Measurements from ENCODE around the gene EIF2AK2. TPM values are rescaled to one million over a fixed set of nuclear protein-coding genes. Genes with fewer than 3 reads are reported as not detected.

EIF2AK2 gene
- total and polyA plus RNA-seq, 10 donors = 4.0 to 48.2 (median 33.9) TPM

DNA sequence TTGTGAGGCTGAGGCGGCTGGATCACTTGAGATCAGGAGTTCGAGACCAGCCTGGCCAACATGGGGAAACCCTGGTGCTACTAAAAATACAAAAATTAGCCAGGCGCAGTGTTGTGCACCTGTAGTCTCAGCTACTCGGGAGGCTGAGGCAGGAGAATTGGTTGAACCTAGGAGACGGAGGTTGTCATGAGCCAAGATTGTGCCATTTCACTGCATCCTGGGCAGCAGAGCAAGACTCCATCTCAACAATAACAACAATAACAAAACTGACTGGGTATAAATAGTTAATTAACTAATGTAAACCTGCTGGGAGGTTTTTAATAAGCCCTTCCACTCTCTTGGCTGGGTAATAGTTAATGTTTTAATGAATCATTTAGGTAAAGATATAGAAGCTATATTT, 23.9 kb upstream of the EIF2AK2 start:
- no peak overlapping the region for H3K4me3 ChIP-seq
- H3K36me3 ChIP-seq = no peaks in the 10 kb centered on the region
- no peak overlapping the region for H3K27ac ChIP-seq
- H3K27me3 ChIP-seq (replicated peaks in 1 of 7) = no peaks in the 10 kb centered on the region
- no peaks in the 10 kb centered on the region for H3K4me1 ChIP-seq
- WGBS, 5 donors = 89 to 98% (median 89%) methylated on average over 5 of the region's 5 CpGs
- intact Hi-C loops (cut with DNase I; ENCODE audit: low total_unique reads) = no loop called here
- no peaks in the 10 kb centered on the region for H3K9me3 ChIP-seq
- DNase-seq = no peak
- TF ChIP-seq, protein P1, sequence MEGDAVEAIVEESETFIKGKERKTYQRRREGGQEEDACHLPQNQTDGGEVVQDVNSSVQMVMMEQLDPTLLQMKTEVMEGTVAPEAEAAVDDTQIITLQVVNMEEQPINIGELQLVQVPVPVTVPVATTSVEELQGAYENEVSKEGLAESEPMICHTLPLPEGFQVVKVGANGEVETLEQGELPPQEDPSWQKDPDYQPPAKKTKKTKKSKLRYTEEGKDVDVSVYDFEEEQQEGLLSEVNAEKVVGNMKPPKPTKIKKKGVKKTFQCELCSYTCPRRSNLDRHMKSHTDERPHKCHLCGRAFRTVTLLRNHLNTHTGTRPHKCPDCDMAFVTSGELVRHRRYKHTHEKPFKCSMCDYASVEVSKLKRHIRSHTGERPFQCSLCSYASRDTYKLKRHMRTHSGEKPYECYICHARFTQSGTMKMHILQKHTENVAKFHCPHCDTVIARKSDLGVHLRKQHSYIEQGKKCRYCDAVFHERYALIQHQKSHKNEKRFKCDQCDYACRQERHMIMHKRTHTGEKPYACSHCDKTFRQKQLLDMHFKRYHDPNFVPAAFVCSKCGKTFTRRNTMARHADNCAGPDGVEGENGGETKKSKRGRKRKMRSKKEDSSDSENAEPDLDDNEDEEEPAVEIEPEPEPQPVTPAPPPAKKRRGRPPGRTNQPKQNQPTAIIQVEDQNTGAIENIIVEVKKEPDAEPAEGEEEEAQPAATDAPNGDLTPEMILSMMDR (IDR thresholded peaks at IDR 0.05 in 8 of 11, conservative IDR thresholded peaks at IDR 0.05 in 3 of 11) = no peak
- TF ChIP-seq POLR2AphosphoS5 (IDR thresholded peaks at IDR 0.05) = no peak
- no peak for TF ChIP-seq POLR2A (IDR thresholded peaks at IDR 0.05)

DNA sequence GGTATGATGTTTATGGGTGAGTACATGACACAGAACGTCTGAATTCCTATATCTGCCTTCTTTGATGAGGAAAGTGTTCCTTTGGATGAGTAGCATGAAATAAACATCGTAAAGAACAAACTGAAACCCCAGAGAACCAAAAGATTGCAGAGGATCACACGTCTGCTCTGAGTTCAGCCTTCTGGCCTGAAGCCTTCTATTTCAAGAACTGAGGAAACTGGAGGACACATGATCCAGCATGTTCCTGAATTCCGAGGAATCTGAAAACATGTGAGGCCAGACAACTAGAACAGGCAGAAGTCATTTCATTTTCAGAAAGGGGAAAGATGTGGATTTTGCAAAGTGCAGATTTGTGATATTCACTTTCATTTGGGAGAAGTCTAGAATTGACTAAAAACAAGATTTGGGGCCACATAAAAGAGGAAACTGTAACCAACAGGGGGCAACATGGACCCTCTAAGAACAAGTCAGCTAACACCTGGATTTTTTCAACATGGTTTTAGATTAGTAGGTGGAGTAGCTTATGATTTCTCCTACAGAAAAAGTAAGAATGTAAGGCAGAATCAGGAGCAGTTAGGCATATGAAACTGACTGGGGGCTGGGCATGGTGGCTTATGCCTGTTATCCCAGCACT, 23.3 kb upstream of the EIF2AK2 start:
- Histone ChIP-seq H3K36me3 (no peaks in the 10 kb centered on the region), H3K27ac (no peak overlapping the region), H3K4me3 (no peak overlapping the region), H3K9me3 (no peaks in the 10 kb centered on the region), H3K27me3 (replicated peaks in 1 of 7) (no peaks in the 10 kb centered on the region), H3K4me1 (no peaks in the 10 kb centered on the region)
- DNase-seq = no peak
- intact Hi-C loops (cut with DNase I; ENCODE audit: low total_unique reads) = no loop called here
- 63 to 70% (median 68%) methylated on average over 4 of the region's 4 CpGs for WGBS, 5 donors
- no peak for TF ChIP-seq POLR2AphosphoS5 (IDR thresholded peaks at IDR 0.05)
- no peak for TF ChIP-seq POLR2A (IDR thresholded peaks at IDR 0.05)
- TF ChIP-seq, protein P1 (IDR thresholded peaks at IDR 0.05 in 8 of 11, conservative IDR thresholded peaks at IDR 0.05 in 3 of 11) = no peak

DNA sequence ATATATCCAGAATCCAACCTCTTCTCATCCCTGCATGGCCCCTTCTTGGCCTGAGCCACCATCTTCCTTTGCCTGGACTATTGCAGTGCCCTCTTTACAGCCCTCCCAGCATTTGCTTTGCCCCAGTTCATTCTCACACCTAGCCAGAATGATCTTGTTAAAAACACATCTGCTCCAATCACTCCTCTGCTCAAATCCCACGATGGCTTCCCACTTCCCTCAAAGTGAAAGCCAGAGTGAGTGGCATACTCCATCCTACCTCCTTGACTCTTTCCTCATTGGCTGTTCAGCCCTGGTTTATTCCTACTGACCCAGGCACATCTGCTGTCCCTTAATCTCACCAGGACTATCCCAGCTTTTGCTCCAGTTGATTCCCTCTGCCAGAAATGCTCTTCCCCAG, 17.0 kb upstream of the EIF2AK2 start:
- intact Hi-C loops (cut with DNase I; ENCODE audit: low total_unique reads) = no loop called here
- H3K4me3 ChIP-seq = no peak overlapping the region
- no peaks in the 10 kb centered on the region for H3K27me3 ChIP-seq (replicated peaks in 1 of 7)
- no peak overlapping the region for H3K27ac ChIP-seq
- no peaks in the 10 kb centered on the region for H3K9me3 ChIP-seq
- no peak for DNase-seq
- TF ChIP-seq POLR2A (IDR thresholded peaks at IDR 0.05) (no peak), POLR2AphosphoS5 (IDR thresholded peaks at IDR 0.05) (no peak)
- H3K4me1 ChIP-seq = no peaks in the 10 kb centered on the region
- no peaks in the 10 kb centered on the region for H3K36me3 ChIP-seq
- WGBS, 5 donors = 61 to 91% (median 82%) methylated on average over 1 of the region's 1 CpG

DNA sequence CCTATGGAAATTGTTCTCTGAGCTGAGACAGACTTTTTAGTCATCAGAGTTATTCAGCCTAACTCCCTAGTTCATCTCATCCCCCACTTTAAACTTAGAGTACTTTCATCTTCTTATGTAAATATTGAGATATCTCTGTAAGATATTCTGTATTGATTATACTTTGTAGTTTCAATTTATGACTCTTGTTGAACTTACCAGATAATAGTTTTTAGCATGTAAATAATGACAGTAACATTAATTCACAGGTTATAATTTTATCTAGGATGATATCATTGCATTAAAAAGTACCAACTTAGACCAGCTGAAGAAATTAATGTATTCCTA, 14.8 kb upstream of the EIF2AK2 start:
- H3K4me3 ChIP-seq = no peak overlapping the region
- TF ChIP-seq POLR2A (IDR thresholded peaks at IDR 0.05) (no peak), POLR2AphosphoS5 (IDR thresholded peaks at IDR 0.05) (no peak)
- TF ChIP-seq, protein P1 (IDR thresholded peaks at IDR 0.05 in 8 of 11, conservative IDR thresholded peaks at IDR 0.05 in 3 of 11) = no peak
- DNase-seq = no peak
- no peaks in the 10 kb centered on the region for H3K27me3 ChIP-seq (replicated peaks in 1 of 7)
- no peaks in the 10 kb centered on the region for H3K36me3 ChIP-seq
- H3K27ac ChIP-seq = no peak overlapping the region
- H3K4me1 ChIP-seq = peaks cover 0 to 8% (median 5%) of the 10 kb centered on the region in 6 donors
- no peaks in the 10 kb centered on the region for H3K9me3 ChIP-seq
- intact Hi-C loops (cut with DNase I; ENCODE audit: low total_unique reads) = no loop called here

Data from spleen (tissue), 11 donors.